SK-N-MC (cell line): ENCODE data around the gene MCM7.
A peak's percentile ranks its signal among the peaks of the same experiment; 100 is the strongest.
"Not testable (repeated sequence)": the region's sequence is repeated elsewhere in the genome, so short reads cannot be mapped to it uniquely, and the experiment has no call there.

Source experiments
- DNase-seq: peaks from one replicate; pipeline ENCODE4 v3.0.0-alpha.2; 2011; ENCODE audit warnings: low read depth, low spot score
- H3K27ac ChIP-seq: fragments of 200-600 bp; sonication (generic); 2 replicates; pipeline ENCODE4 v1.5.1; 2016; ENCODE audit warnings: mixed run types
- H3K36me3 ChIP-seq: fragments of 200-600 bp; sonication (generic); 2 replicates; pipeline ENCODE4 v1.6.1; 2017; ENCODE audit warnings: antibody characterized with exemption, low read length, mixed read lengths; ENCODE audit not compliant: insufficient read depth
- H3K4me3 ChIP-seq: fragments of 200-600 bp; sonication (generic); 2 replicates; pipeline ENCODE4 v1.5.1; 2016
- H3K9ac ChIP-seq: fragments of 200-600 bp; sonication (generic); 2 replicates; pipeline ENCODE4 v1.8.0; 2017; ENCODE audit warnings: mixed run types, mixed read lengths; ENCODE audit not compliant: insufficient read length
- H3K9me3 ChIP-seq: fragments of 200-600 bp; sonication (generic); 2 replicates; pipeline ENCODE4 v1.6.1; 2017; ENCODE audit warnings: low read depth, mild to moderate bottlenecking, antibody characterized with exemption, low read length, moderate library complexity, mixed read lengths
- EZH2 ChIP-seq: fragments of 200-600 bp; sonication (generic); IDR thresholded peaks from one replicate; pipeline ENCODE4 v1.6.1; 2017; ENCODE audit warnings: antibody characterized with exemption
- FOXP2 ChIP-seq: optimal IDR thresholded peaks from 2 replicates; pipeline ENCODE3; 2011; ENCODE audit warnings: mild to moderate bottlenecking, moderate library complexity; ENCODE audit not compliant: insufficient read depth; ENCODE audit errors: extremely low read length, control extremely low read depth
- POLR2AphosphoS5 ChIP-seq: IDR thresholded peaks from 2 replicates; pipeline ENCODE4 v1.6.1; 2012; ENCODE audit warnings: mild to moderate bottlenecking, low read depth, low read length, borderline replicate concordance

Gene MCM7

GRCh38 chr7:100101016-100101862, at the start of gene MCM7, which contains the start of gene AP4M1:
Gene MCM7 (minus strand): TSS chr7:100101397. CDS start chr7:100101294, 103 bp downstream.
Gene AP4M1 (plus strand): TSS chr7:100101643. CDS start chr7:100101715, 72 bp downstream.
- Histone ChIP-seq H3K9ac (peak within 1 kb of the TSS; percentile 100), H3K27ac (peak within 1 kb of the TSS; percentile 98), H3K36me3 (peaks cover 51% of the 10 kb centered on the region), H3K9me3 (no peaks in the 10 kb centered on the region), H3K4me3 (peak within 1 kb of the TSS; percentile 99)
- TF ChIP-seq EZH2, result no peak
- peak; percentile 75 for TF ChIP-seq POLR2AphosphoS5
- peak; percentile 62 for TF ChIP-seq FOXP2
- DNase-seq, result peak; percentile 77

GRCh38 chr7:100148559-100149328, 47.5 kb upstream of the MCM7 start, which contains the start of gene LAMTOR4:
Gene LAMTOR4 (plus strand): TSS chr7:100148918. CDS start chr7:100148973, 55 bp downstream.
- TF ChIP-seq POLR2AphosphoS5 (peak; percentile 94), EZH2 (no peak)
- peak within 1 kb of the TSS; percentile 90 for H3K9ac ChIP-seq
- H3K27ac ChIP-seq, result peak within 1 kb of the TSS; percentile 92
- H3K9me3 ChIP-seq, result no peaks in the 10 kb centered on the region
- DNase-seq, result peak; percentile 95
- peaks cover 10% of the 10 kb centered on the region; the same call in 1 of the 2 replicates for H3K36me3 ChIP-seq
- peak within 1 kb of the TSS; percentile 90 for H3K4me3 ChIP-seq

- Histone ChIP-seq H3K9ac (peak overlapping the region; percentile 78), H3K36me3 (peaks cover 5% of the 10 kb centered on the region; the same call in 1 of the 2 replicates), H3K9me3 (no peaks in the 10 kb centered on the region), H3K27ac (peak overlapping the region; percentile 92), H3K4me3 (peak overlapping the region; percentile 90)
- no peak for DNase-seq
- no peak for TF ChIP-seq POLR2AphosphoS5
- no peak for TF ChIP-seq FOXP2
- no peak for TF ChIP-seq EZH2
These were observed 47.0 kb upstream of the MCM7 start for GRCh38 chr7:100148225-100148558.

- Histone ChIP-seq H3K9ac (no peak overlapping the region), H3K4me3 (no peak overlapping the region), H3K36me3 (no peaks in the 10 kb centered on the region; the same call in 1 of the 2 replicates), H3K9me3 (no peaks in the 10 kb centered on the region), H3K27ac (no peak overlapping the region)
- DNase-seq, result no peak
- TF ChIP-seq EZH2, result no peak
- no peak for TF ChIP-seq FOXP2
- TF ChIP-seq POLR2AphosphoS5, result no peak
These were observed 46.1 kb upstream of the MCM7 start for GRCh38 chr7:100147278-100147677.

GRCh38 chr7:100146350-100146749, 45.2 kb upstream of the MCM7 start:
- not testable (repeated sequence) for H3K27ac ChIP-seq, H3K9me3 ChIP-seq, H3K36me3 ChIP-seq, H3K9ac ChIP-seq, DNase-seq, H3K4me3 ChIP-seq

- DNase-seq, result no peak
- H3K9ac ChIP-seq, result no peak overlapping the region
- no peak for TF ChIP-seq FOXP2
- TF ChIP-seq EZH2, result no peak
- TF ChIP-seq POLR2AphosphoS5, result no peak
- H3K27ac ChIP-seq, result no peak overlapping the region
- no peaks in the 10 kb centered on the region for H3K9me3 ChIP-seq
- no peaks in the 10 kb centered on the region for H3K36me3 ChIP-seq
- H3K4me3 ChIP-seq, result no peak overlapping the region
These were observed 41.3 kb upstream of the MCM7 start for GRCh38 chr7:100142461-100142860.

- no peaks in the 10 kb centered on the region for H3K36me3 ChIP-seq
These were observed 40.4 kb upstream of the MCM7 start for GRCh38 chr7:100141555-100141949.

GRCh38 chr7:100137851-100138760, 36.9 kb upstream of the MCM7 start:
- H3K4me3 ChIP-seq, result no peak overlapping the region
- TF ChIP-seq FOXP2, result no peak
- TF ChIP-seq EZH2, result no peak
- TF ChIP-seq POLR2AphosphoS5, result no peak
- H3K9ac ChIP-seq, result no peak overlapping the region
- H3K9me3 ChIP-seq, result no peaks in the 10 kb centered on the region
- DNase-seq, result no peak
- H3K27ac ChIP-seq, result no peak overlapping the region
- no peaks in the 10 kb centered on the region for H3K36me3 ChIP-seq

More at GRCh38 chr7:100141555-100141949, 40.4 kb upstream of the MCM7 start:
- no peak for DNase-seq
- no peaks in the 10 kb centered on the region for H3K9me3 ChIP-seq
- no peak overlapping the region for H3K27ac ChIP-seq
- TF ChIP-seq FOXP2 (no peak), POLR2AphosphoS5 (no peak), EZH2 (no peak)
- H3K9ac ChIP-seq, result no peak overlapping the region
- H3K4me3 ChIP-seq, result no peak overlapping the region
